ENCODE measurements around the gene SYN1. TPM values are rescaled to one million over a fixed set of nuclear protein-coding genes. Genes with fewer than 3 reads are reported as not detected.
A peak's percentile ranks its signal among the peaks of the same experiment; 100 is the strongest.

Gene SYN1
- total and polyA plus RNA-seq, 2 experiments from 2014 or later: 3.6 to 6.7 TPM

GRCh38 chrX:47648376-47648775 is 28.7 kb upstream of the SYN1 start:
- H3K36me3 ChIP-seq (ENCODE audit: insufficient read depth): no peaks in the 10 kb centered on the region; the same call in 1 of the 2 replicates
- ATAC-seq (no peak), DNase-seq (ENCODE audit: low spot score) (no peak)
- H3K4me3 Mint-ChIP-seq: peak overlapping the region; percentile 33; the same call in 2 of the 3 replicates
- H2AFZ ChIP-seq: no peak overlapping the region
- H3K27ac Mint-ChIP-seq: peak overlapping the region; percentile 27; the same call in 1 of the 2 replicates
- no peaks in the 10 kb centered on the region for H3K27me3 ChIP-seq (ENCODE audit: insufficient read depth)
- peaks cover 3% of the 10 kb centered on the region; the same call in 1 of the 2 replicates for H3K4me1 ChIP-seq (ENCODE audit: insufficient read depth)
- H3F3A ChIP-seq (replicated peaks; ENCODE audit: low read depth): no peaks in the 10 kb centered on the region
- no peak overlapping the region for H3K4me2 ChIP-seq
- no peaks in the 10 kb centered on the region; the same call in 1 of the 2 replicates for H4K20me1 ChIP-seq (replicated peaks; ENCODE audit: insufficient read depth)
- H3K36me3 Mint-ChIP-seq (ENCODE audit: low read depth): peaks cover 24% of the 10 kb centered on the region
- peaks cover 23% of the 10 kb centered on the region for H3K4me1 Mint-ChIP-seq
- no peaks in the 10 kb centered on the region for H3K9me2 ChIP-seq (ENCODE audit: insufficient read depth)
- TF ChIP-seq CTCF (conservative IDR thresholded peaks at IDR 0.05; ENCODE audit: low read depth in 2 of 2) (no peak), NANOG (IDR thresholded peaks at IDR 0.05; ENCODE audit: borderline replicate concordance) (no peak), STAT1 (IDR thresholded peaks at IDR 0.05; ENCODE audit: unreplicated experiment) (no peak), ZNF331 (CRISPR knock-in tag; IDR thresholded peaks at IDR 0.05; ENCODE audit: low read depth) (no peak), REST (IDR thresholded peaks at IDR 0.05; ENCODE audit: unreplicated experiment) (no peak), CREB1 (CRISPR knock-in tag; IDR thresholded peaks at IDR 0.05; ENCODE audit: low read depth) (no peak), ZNF462 (CRISPR knock-in tag; IDR thresholded peaks at IDR 0.05) (no peak), ZNF114 (CRISPR knock-in tag; IDR thresholded peaks at IDR 0.05) (no peak), EZH2phosphoT487 (IDR thresholded peaks at IDR 0.05; ENCODE audit: unreplicated experiment) (no peak), EZH2 (IDR thresholded peaks at IDR 0.05; ENCODE audit: low read depth, unreplicated experiment) (no peak), POLR2AphosphoS5 (IDR thresholded peaks at IDR 0.05; ENCODE audit: low read depth) (no peak), JUNB (IDR thresholded peaks at IDR 0.05; ENCODE audit: unreplicated experiment) (no peak), ETS1 (IDR thresholded peaks at IDR 0.05) (no peak)
- peaks cover 11% of the 10 kb centered on the region for H3K27me3 Mint-ChIP-seq (ENCODE audit: insufficient read depth, low read depth, poor library complexity)
- H3K4me3 ChIP-seq: no peak overlapping the region
- no peak overlapping the region for H3K27ac ChIP-seq (ENCODE audit: low read depth)
- no peaks in the 10 kb centered on the region for H3K9me3 Mint-ChIP-seq
- peaks cover 28% of the 10 kb centered on the region for H3K79me2 ChIP-seq (replicated peaks; ENCODE audit: insufficient read depth)

Data from GM23338 (cell line).